Transverse colon (tissue), 4 donors: Measurements from ENCODE around the gene RGPD6. TPM values are rescaled to one million over a fixed set of nuclear protein-coding genes. Genes with fewer than 3 reads are reported as not detected.
"Not testable (repeated sequence)": the region's sequence is repeated elsewhere in the genome, so short reads cannot be mapped to it uniquely, and the experiment has no call there.

Source experiments
- DNase-seq: peaks from one replicate; pipeline ENCODE4 v3.0.0-alpha.2; 2019
- H3K27ac ChIP-seq, 4 donors: fragments of 200-600 bp; sonication (generic); 2 replicates each; pipeline ENCODE4 v1.5.1; 2016 to 2018; ENCODE audit warnings: inconsistent platforms in 4 of 4
- H3K27me3 ChIP-seq: fragments of 200-600 bp; sonication (generic); 2 replicates; pipeline ENCODE4 v1.5.1; 2017; ENCODE audit warnings: inconsistent platforms
- H3K36me3 ChIP-seq, 4 donors: fragments of 200-600 bp; sonication (generic); 2 replicates each; pipeline ENCODE4 v1.5.1; 2017 to 2019; ENCODE audit warnings: inconsistent platforms in 4 of 4
- H3K4me1 ChIP-seq, 4 donors: fragments of 200-600 bp; sonication (generic); 2 replicates each; pipeline ENCODE4 v1.5.1; 2017 to 2020; ENCODE audit warnings: inconsistent platforms in 4 of 4
- H3K4me3 ChIP-seq, 4 donors: fragments of 200-600 bp; sonication (generic); 1 replicate in 1 of 4; 2 replicates in 3 of 4; pipeline versions ENCODE4 v1.5.1 to v1.6.1; 2017 to 2019; ENCODE audit warnings: inconsistent platforms in 4 of 4
- H3K9me3 ChIP-seq, 2 donors: fragments of 200-600 bp; sonication (generic); 2 replicates each; pipeline ENCODE4 v1.5.1; 2017 to 2019; ENCODE audit warnings: inconsistent platforms in 2 of 2
- WGBS, 2 donors: methylation state at CpG; one replicate each; pipeline ENCODE4 v1.1.5; 2018; ENCODE audit warnings: low coverage in 1 of 2; 5-methylcytosine and 5-hydroxymethylcytosine counted together
- in situ Hi-C, 4 donors: fragments of 200-750 bp; cut with MboI; loops; one replicate each; pipeline versions ENCODE4 v1.15.0 to v1.15.1; 2017; ENCODE audit warnings: low sequenced_read_pairs in 3 of 4, low pct_ligation_motif_present in 1 of 4, low pct_unique_long_range_greater_than_20kb in 1 of 4
- intact Hi-C: fragments of 100-400 bp; cut with DNase I; formaldehyde crosslinking; loops from one replicate; pipeline ENCODE4 v1.15.1; 2023; ENCODE audit warnings: low total_unique reads
- total RNA-seq, 4 donors: library from RNA; depleted of rRNA; stranded (reverse); fragments of >200 nt; gene quantifications; one replicate each; pipeline ENCODE4 v1.1.0, GENCODE V29; 2016

Gene RGPD6
- 10 to 100 TPM in 3 of 4 donors, 1 to 10 TPM in 1; 9.0 to 46.5 (median 36.0) TPM for total RNA-seq

GRCh38 chr2:110576763-110577416, at the start of gene RGPD6:
RGPD6 (minus strand) TSS chr2:110577222; CDS start chr2:110577024, 198 bp downstream.
- H3K9me3 ChIP-seq, H3K4me3 ChIP-seq, H3K27me3 ChIP-seq, in situ Hi-C loops, H3K4me1 ChIP-seq, H3K27ac ChIP-seq, H3K36me3 ChIP-seq, DNase-seq, intact Hi-C loops: not testable (repeated sequence)
- WGBS, 2 donors, result no CpG with 5 or more reads among the region's 70 CpGs

- H3K27ac ChIP-seq, H3K4me1 ChIP-seq, H3K27me3 ChIP-seq, H3K9me3 ChIP-seq, intact Hi-C loops, H3K4me3 ChIP-seq, DNase-seq, H3K36me3 ChIP-seq, in situ Hi-C loops: not testable (repeated sequence)
- 67 to 100% methylated on average over 1 to 2 of the region's 9 CpGs for WGBS, 2 donors
These were observed 42.4 kb upstream of the RGPD6 start for GRCh38 chr2:110619326-110619939.

GRCh38 chr2:110613927-110614326, 36.9 kb upstream of the RGPD6 start:
- WGBS, 2 donors, result no CpG with 5 or more reads among the region's 1 CpG
- DNase-seq, H3K9me3 ChIP-seq, H3K27ac ChIP-seq, H3K27me3 ChIP-seq, H3K4me1 ChIP-seq, intact Hi-C loops, H3K4me3 ChIP-seq, H3K36me3 ChIP-seq, in situ Hi-C loops: not testable (repeated sequence)

- intact Hi-C loops, H3K9me3 ChIP-seq, H3K4me1 ChIP-seq, H3K27me3 ChIP-seq, H3K27ac ChIP-seq, in situ Hi-C loops, H3K36me3 ChIP-seq: not testable (repeated sequence)
- WGBS, 2 donors, result no CpG with 5 or more reads among the region's 94 CpGs
- peak overlapping the region in 1 of 4 donors; percentile 18 for H3K4me3 ChIP-seq
- DNase-seq, result peak; percentile 9
These were observed 33.7 kb upstream of the RGPD6 start for GRCh38 chr2:110610613-110611250.

- in situ Hi-C loops, result not testable (repeated sequence)
These were observed 33.0 kb upstream of the RGPD6 start for GRCh38 chr2:110609843-110610612.

GRCh38 chr2:110608788-110609502, 31.9 kb upstream of the RGPD6 start:
- DNase-seq, H3K4me3 ChIP-seq, H3K27me3 ChIP-seq, in situ Hi-C loops, H3K4me1 ChIP-seq, H3K36me3 ChIP-seq, H3K27ac ChIP-seq, H3K9me3 ChIP-seq, intact Hi-C loops: not testable (repeated sequence)
- WGBS, 2 donors, result no CpG with 5 or more reads among the region's 8 CpGs

More at GRCh38 chr2:110609843-110610612, 33.0 kb upstream of the RGPD6 start:
- H3K27me3 ChIP-seq, DNase-seq, intact Hi-C loops, H3K27ac ChIP-seq, H3K36me3 ChIP-seq, H3K4me1 ChIP-seq, H3K9me3 ChIP-seq: not testable (repeated sequence)
- H3K4me3 ChIP-seq, result peak overlapping the region in 1 of 4 donors; percentile 18
- no CpG with 5 or more reads among the region's 45 CpGs for WGBS, 2 donors

DNA sequence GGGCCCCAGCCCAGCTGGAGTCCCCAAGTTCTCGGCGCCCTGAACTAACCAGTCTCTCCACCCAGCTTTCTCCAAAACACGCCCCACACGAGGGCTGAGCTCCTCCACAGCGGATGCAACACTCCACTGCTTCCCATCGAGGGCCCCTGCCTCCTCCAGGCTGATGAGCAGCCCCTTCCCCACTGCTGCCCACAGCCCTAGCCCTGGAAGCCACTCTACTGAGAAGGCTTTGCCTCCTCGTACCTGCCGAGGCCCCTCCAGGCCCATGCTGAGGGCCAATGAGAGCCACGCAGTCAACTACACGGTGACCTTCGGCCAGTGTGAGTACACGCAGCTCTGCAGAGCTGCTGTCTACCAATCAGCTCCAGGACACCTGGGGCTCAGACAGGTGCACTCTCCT, 28.0 kb upstream of the RGPD6 start:
- in situ Hi-C loops, H3K27me3 ChIP-seq, H3K9me3 ChIP-seq, DNase-seq, H3K4me3 ChIP-seq, intact Hi-C loops, H3K36me3 ChIP-seq, H3K4me1 ChIP-seq, H3K27ac ChIP-seq: not testable (repeated sequence)
- WGBS, 2 donors, result 60% methylated on average over 1 of the region's 12 CpGs; no CpG with 5 or more reads in 1 of the 2 donors

GRCh38 chr2:110603917-110604591, 27.0 kb upstream of the RGPD6 start:
- in situ Hi-C loops, DNase-seq, H3K4me1 ChIP-seq, H3K9me3 ChIP-seq, H3K27me3 ChIP-seq, H3K36me3 ChIP-seq, H3K27ac ChIP-seq, H3K4me3 ChIP-seq, intact Hi-C loops: not testable (repeated sequence)
- WGBS, 2 donors, result no CpG with 5 or more reads among the region's 8 CpGs

DNA sequence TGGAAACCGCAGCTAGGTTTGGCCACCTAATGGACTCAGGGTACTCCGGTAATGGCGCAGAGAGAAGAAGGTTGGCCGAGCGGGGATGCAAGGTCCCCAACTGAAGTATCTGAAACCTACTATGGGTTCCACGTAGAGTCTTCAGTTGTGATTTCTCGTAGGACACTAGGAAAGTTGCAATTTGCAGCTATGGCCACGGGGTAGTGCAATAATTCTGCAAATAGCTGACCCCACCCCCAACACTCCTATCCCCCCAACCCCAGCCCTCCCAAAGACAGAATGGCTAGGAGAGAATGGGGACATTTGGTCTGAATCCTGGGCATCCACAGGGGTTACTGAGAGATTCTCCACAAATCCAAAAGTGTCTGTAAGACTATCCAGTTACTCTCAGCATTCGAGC, 25.1 kb upstream of the RGPD6 start:
- H3K4me3 ChIP-seq, in situ Hi-C loops, intact Hi-C loops, H3K4me1 ChIP-seq, H3K36me3 ChIP-seq, H3K27ac ChIP-seq, H3K9me3 ChIP-seq, H3K27me3 ChIP-seq, DNase-seq: not testable (repeated sequence)
- no CpG with 5 or more reads among the region's 9 CpGs for WGBS, 2 donors
